H9 (cell line): ENCODE measurements around the gene NDUFAB1. TPM values are rescaled to one million over a fixed set of nuclear protein-coding genes. Genes with fewer than 3 reads are reported as not detected.
"Not testable (repeated sequence)": the region's sequence is repeated elsewhere in the genome, so short reads cannot be mapped to it uniquely, and the experiment has no call there.

Source experiments
- DNase-seq: peaks from one replicate; pipeline ENCODE4 v3.0.0-alpha.2; 2017
- H2AFZ ChIP-seq: one replicate; pipeline ENCODE4 v1.6.1; 2013; ENCODE audit warnings: mild to moderate bottlenecking, low read length, control low read depth, moderate library complexity
- H2AK5ac ChIP-seq: 2 replicates; pipeline ENCODE4 v1.6.1; 2013; ENCODE audit warnings: low read length, control low read depth, mixed read lengths; ENCODE audit not compliant: insufficient read length
- H2BK120ac ChIP-seq: one replicate; pipeline ENCODE4 v1.6.1; 2013; ENCODE audit warnings: low read depth, mild to moderate bottlenecking, low read length, control low read depth, inconsistent platforms; ENCODE audit not compliant: poor library complexity, severe bottlenecking
- H2BK12ac ChIP-seq: 2 replicates; pipeline ENCODE4 v1.6.1; 2013; ENCODE audit warnings: low read length, control low read depth, mixed read lengths, low read depth; ENCODE audit not compliant: insufficient read length
- H2BK15ac ChIP-seq: 2 replicates; pipeline ENCODE4 v1.6.1; 2013; ENCODE audit warnings: low read depth, low read length, control low read depth
- H2BK20ac ChIP-seq: one replicate; pipeline ENCODE4 v1.6.1; 2013; ENCODE audit warnings: low read depth, mild to moderate bottlenecking, low read length, control low read depth, inconsistent platforms; ENCODE audit not compliant: poor library complexity, severe bottlenecking
- H2BK5ac ChIP-seq: 2 replicates; pipeline ENCODE4 v1.6.1; 2013; ENCODE audit warnings: low read length, control low read depth, mixed read lengths; ENCODE audit not compliant: insufficient read length
- H3K14ac ChIP-seq: 2 replicates; pipeline ENCODE4 v1.6.1; 2013; ENCODE audit warnings: low read length, control low read depth; ENCODE audit not compliant: insufficient read depth
- H3K18ac ChIP-seq: 2 replicates; pipeline ENCODE4 v1.6.1; 2013; ENCODE audit warnings: low read depth, mild to moderate bottlenecking, mixed read lengths, low read length, control low read depth; ENCODE audit not compliant: insufficient read length
- H3K23ac ChIP-seq: 2 replicates; pipeline ENCODE4 v1.6.1; 2013; ENCODE audit warnings: low read length, control low read depth, mixed read lengths, low read depth; ENCODE audit not compliant: insufficient read length
- H3K23me2 ChIP-seq: 2 replicates; pipeline ENCODE4 v1.6.1; 2013; ENCODE audit warnings: low read depth, mild to moderate bottlenecking, mixed read lengths, low read length, control low read depth; ENCODE audit not compliant: insufficient read length, poor library complexity, severe bottlenecking
- H3K27ac ChIP-seq: 2 replicates; pipeline ENCODE4 v1.5.1; 2013; ENCODE audit warnings: low read length, control low read depth, mixed read lengths, low read depth; ENCODE audit not compliant: insufficient read length
- H3K27me3 ChIP-seq: 2 replicates; pipeline ENCODE4 v1.6.1; 2013; ENCODE audit warnings: low read length, control low read depth, inconsistent platforms; ENCODE audit not compliant: insufficient read depth
- H3K4ac ChIP-seq: 2 replicates; pipeline ENCODE4 v1.6.1; 2013; ENCODE audit warnings: low read depth, mild to moderate bottlenecking, control low read depth, inconsistent platforms, low read length, moderate library complexity
- H3K4me1 ChIP-seq: 2 replicates; pipeline ENCODE4 v1.6.1; 2013; ENCODE audit warnings: low read length, control low read depth, inconsistent platforms; ENCODE audit not compliant: insufficient read depth
- H3K4me2 ChIP-seq: 2 replicates; pipeline ENCODE4 v1.6.1; 2013; ENCODE audit warnings: low read length, control low read depth, mixed read lengths; ENCODE audit not compliant: insufficient read length, insufficient read depth
- H3K56ac ChIP-seq: 2 replicates; pipeline ENCODE4 v1.6.1; 2013; ENCODE audit warnings: low read depth, mild to moderate bottlenecking, mixed read lengths, low read length, control low read depth; ENCODE audit not compliant: insufficient read length
- H3K79me1 ChIP-seq: 2 replicates; pipeline ENCODE4 v1.6.1; 2013; ENCODE audit warnings: low read depth, mild to moderate bottlenecking, moderate library complexity, low read length, control low read depth, inconsistent platforms; ENCODE audit not compliant: insufficient read depth, poor library complexity, severe bottlenecking
- H3K79me2 ChIP-seq: 2 replicates; pipeline ENCODE4 v1.6.1; 2013; ENCODE audit warnings: low read length, control low read depth, inconsistent platforms; ENCODE audit not compliant: insufficient read depth
- H3K9ac ChIP-seq: 2 replicates; pipeline ENCODE4 v1.6.1; 2013; ENCODE audit warnings: low read length, control low read depth, mixed read lengths; ENCODE audit not compliant: insufficient read length; ENCODE audit errors: extremely low read depth
- H3K9me3 ChIP-seq: one replicate; pipeline ENCODE4 v1.6.1; 2013; ENCODE audit warnings: low read depth, low read length, inconsistent platforms; ENCODE audit not compliant: control insufficient read depth
- H3T11ph ChIP-seq: one replicate; pipeline ENCODE4 v1.6.1; 2013; ENCODE audit warnings: mild to moderate bottlenecking, low read length, control low read depth, inconsistent platforms
- H4K20me1 ChIP-seq: one replicate; pipeline ENCODE4 v1.6.1; 2013; ENCODE audit not compliant: control insufficient read depth, insufficient read length, insufficient read depth
- H4K5ac ChIP-seq: 2 replicates; pipeline ENCODE4 v1.6.1; 2013; ENCODE audit warnings: low read depth, mild to moderate bottlenecking, mixed read lengths, low read length, control low read depth; ENCODE audit not compliant: insufficient read length
- H4K8ac ChIP-seq: replicated peaks from 2 replicates; pipeline ENCODE4 v1.6.1; 2013; ENCODE audit warnings: low read length, control low read depth, mixed read lengths, low read depth; ENCODE audit not compliant: insufficient read length
- H4K91ac ChIP-seq: 2 replicates; pipeline ENCODE4 v1.6.1; 2013; ENCODE audit warnings: low read depth, mild to moderate bottlenecking, moderate library complexity, mixed read lengths, low read length, control low read depth; ENCODE audit not compliant: insufficient read length
- H3K27ac Mint-ChIP-seq, 3 experiments: 2 replicates in 2 of 3; 3 replicates in 1 of 3; pipeline ENCODE4 v1.8.0; 2020 to 2021; ENCODE audit warnings: mixed read lengths in 3 of 3, mild to moderate bottlenecking in 1 of 3, moderate library complexity in 1 of 3
- H3K27me3 Mint-ChIP-seq: 2 replicates; pipeline ENCODE4 v1.8.0; 2021; ENCODE audit warnings: low read depth, mild to moderate bottlenecking, moderate library complexity, mixed read lengths
- H3K36me3 Mint-ChIP-seq, 3 experiments: 2 replicates in 2 of 3; 3 replicates in 1 of 3; pipeline ENCODE4 v1.8.0; 2020 to 2021; ENCODE audit warnings: low read depth in 3 of 3, mixed read lengths in 3 of 3; ENCODE audit not compliant: insufficient read depth in 1 of 3
- H3K4me1 Mint-ChIP-seq, 2 experiments: 2 replicates each; pipeline ENCODE4 v1.8.0; 2020; ENCODE audit warnings: mixed read lengths in 2 of 2
- H3K4me3 Mint-ChIP-seq, 2 experiments: 2 replicates in 1 of 2; 3 replicates in 1 of 2; pipeline ENCODE4 v1.8.0; 2020 to 2021; ENCODE audit warnings: mild to moderate bottlenecking in 2 of 2, mixed read lengths in 2 of 2, moderate library complexity in 1 of 2
- H3K9me3 Mint-ChIP-seq, 2 experiments: 2 replicates in 1 of 2; 3 replicates in 1 of 2; pipeline ENCODE4 v1.8.0; 2020; ENCODE audit warnings: mild to moderate bottlenecking in 2 of 2, mixed read lengths in 2 of 2, moderate library complexity in 1 of 2
- WGBS: extraction: QIAGEN DNeasy Blood & Tissue Kit; methylation state at CpG from one replicate; pipeline ENCODE4 v1.1.7; 2013; ENCODE audit warnings: missing lambda C conversion rate, low lambda C conversion rate, mixed read lengths; ENCODE audit not compliant: insufficient read length; ENCODE audit errors: extremely low coverage; 5-methylcytosine and 5-hydroxymethylcytosine counted together
- total RNA-seq: library from RNA; stranded (reverse); gene quantifications from 2 replicates; pipeline ENCODE4 v1.2.1, GENCODE V29; 2021
- TF ChIP-seq, protein P1 (sequence below): fragments of 200-600 bp; sonication (generic); conservative IDR thresholded peaks from 3 replicates; pipeline ENCODE4 v1.8.0; 2021; ENCODE audit warnings: antibody characterized with exemption, mild to moderate bottlenecking

NDUFAB1 gene
- total RNA-seq, 1 experiment from 2014 or later, result 192 TPM

DNA sequence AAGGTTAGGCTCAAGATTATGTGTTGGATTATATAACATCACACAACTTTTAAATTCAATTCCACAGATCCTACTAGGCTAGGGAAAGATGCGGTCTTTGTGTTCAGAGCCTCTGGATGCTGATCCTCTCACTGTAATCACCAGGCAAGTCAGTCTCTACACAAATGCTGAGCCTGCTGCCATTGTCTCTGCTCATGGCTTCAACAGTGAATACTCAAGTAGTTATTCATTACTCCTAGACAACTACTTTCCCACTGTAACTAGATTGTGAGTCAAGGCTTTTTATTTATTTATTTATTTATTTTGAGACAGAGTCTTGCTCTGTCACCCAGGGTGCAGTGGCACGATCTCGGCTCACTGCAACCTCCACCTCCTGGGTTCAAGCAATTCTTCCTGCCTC, 15.8 kb upstream of the NDUFAB1 start:
- H3K27me3 ChIP-seq, result no peaks in the 10 kb centered on the region
- WGBS, result no CpG with 5 or more reads among the region's 3 CpGs
- no peaks in the 10 kb centered on the region for H3K9me3 Mint-ChIP-seq
- H3K4me2 ChIP-seq, result no peak overlapping the region
- H2BK120ac ChIP-seq, result no peak overlapping the region
- TF ChIP-seq, protein P1, sequence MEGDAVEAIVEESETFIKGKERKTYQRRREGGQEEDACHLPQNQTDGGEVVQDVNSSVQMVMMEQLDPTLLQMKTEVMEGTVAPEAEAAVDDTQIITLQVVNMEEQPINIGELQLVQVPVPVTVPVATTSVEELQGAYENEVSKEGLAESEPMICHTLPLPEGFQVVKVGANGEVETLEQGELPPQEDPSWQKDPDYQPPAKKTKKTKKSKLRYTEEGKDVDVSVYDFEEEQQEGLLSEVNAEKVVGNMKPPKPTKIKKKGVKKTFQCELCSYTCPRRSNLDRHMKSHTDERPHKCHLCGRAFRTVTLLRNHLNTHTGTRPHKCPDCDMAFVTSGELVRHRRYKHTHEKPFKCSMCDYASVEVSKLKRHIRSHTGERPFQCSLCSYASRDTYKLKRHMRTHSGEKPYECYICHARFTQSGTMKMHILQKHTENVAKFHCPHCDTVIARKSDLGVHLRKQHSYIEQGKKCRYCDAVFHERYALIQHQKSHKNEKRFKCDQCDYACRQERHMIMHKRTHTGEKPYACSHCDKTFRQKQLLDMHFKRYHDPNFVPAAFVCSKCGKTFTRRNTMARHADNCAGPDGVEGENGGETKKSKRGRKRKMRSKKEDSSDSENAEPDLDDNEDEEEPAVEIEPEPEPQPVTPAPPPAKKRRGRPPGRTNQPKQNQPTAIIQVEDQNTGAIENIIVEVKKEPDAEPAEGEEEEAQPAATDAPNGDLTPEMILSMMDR, result no peak
- no peaks in the 10 kb centered on the region for H3K9me3 ChIP-seq
- no peaks in the 10 kb centered on the region for H3K79me1 ChIP-seq
- H4K8ac ChIP-seq, result no peak overlapping the region
- H3K27me3 Mint-ChIP-seq, result no peaks in the 10 kb centered on the region
- H2BK5ac ChIP-seq, result no peak overlapping the region
- H3K27ac ChIP-seq, result no peak overlapping the region
- H3K4me1 ChIP-seq, result no peaks in the 10 kb centered on the region
- H3K18ac ChIP-seq, result no peak overlapping the region
- H3K4ac ChIP-seq, result no peak overlapping the region
- no peak overlapping the region for H3K9ac ChIP-seq
- no peak overlapping the region for H4K5ac ChIP-seq
- H3K27ac Mint-ChIP-seq, result no peak overlapping the region
- no peak overlapping the region for H2AFZ ChIP-seq
- H2BK20ac ChIP-seq, result no peak overlapping the region
- H4K91ac ChIP-seq, result no peak overlapping the region
- no peak overlapping the region for H3K4me3 Mint-ChIP-seq
- no peak overlapping the region for H3K56ac ChIP-seq
- no peaks in the 10 kb centered on the region for H3K4me1 Mint-ChIP-seq
- no peak overlapping the region for H2BK15ac ChIP-seq
- H3K79me2 ChIP-seq, result no peaks in the 10 kb centered on the region
- H2AK5ac ChIP-seq, result no peak overlapping the region
- no peak for DNase-seq
- H3K23me2 ChIP-seq, result no peaks in the 10 kb centered on the region
- H2BK12ac ChIP-seq, result no peak overlapping the region
- no peak overlapping the region for H3K23ac ChIP-seq
- H3K14ac ChIP-seq, result no peak overlapping the region
- H3T11ph ChIP-seq, result no peak overlapping the region
- no peaks in the 10 kb centered on the region for H4K20me1 ChIP-seq
- H3K36me3 Mint-ChIP-seq, result peaks cover 12 to 63% (median 39%) of the 10 kb centered on the region in 3 experiments

DNA sequence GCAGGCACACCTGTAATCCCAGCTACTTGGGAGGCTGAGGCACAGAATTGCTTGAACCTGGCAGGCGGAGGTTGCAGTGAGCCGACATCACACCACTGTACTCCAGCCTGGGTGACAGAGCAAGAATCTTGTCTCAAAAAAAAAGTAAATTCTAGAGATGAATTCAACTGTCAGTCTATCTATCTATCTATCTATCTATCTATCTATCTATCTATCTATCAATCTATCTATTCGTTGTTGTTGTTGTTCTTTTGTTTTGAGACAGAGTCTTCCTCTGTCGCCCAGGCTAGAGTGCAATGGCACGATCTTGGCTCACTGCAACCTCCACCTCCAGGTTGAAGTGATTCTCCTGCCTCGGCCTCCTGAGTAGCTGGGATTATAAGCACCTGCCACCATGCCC, 14.8 kb upstream of the NDUFAB1 start:
- WGBS, result no CpG with 5 or more reads among the region's 6 CpGs
- H2AFZ ChIP-seq, H3K4me1 ChIP-seq, H3K27ac ChIP-seq, H4K8ac ChIP-seq, H2BK12ac ChIP-seq, H3K56ac ChIP-seq, H3K27ac Mint-ChIP-seq, H4K20me1 ChIP-seq, H3T11ph ChIP-seq, H3K79me1 ChIP-seq, H3K4me2 ChIP-seq, H3K14ac ChIP-seq, H3K18ac ChIP-seq, H3K27me3 Mint-ChIP-seq, H2BK15ac ChIP-seq, H3K23ac ChIP-seq, H2BK5ac ChIP-seq, H3K9ac ChIP-seq, H2BK20ac ChIP-seq, H2BK120ac ChIP-seq, H3K9me3 ChIP-seq, H3K9me3 Mint-ChIP-seq, H3K4me3 Mint-ChIP-seq, H3K4me1 Mint-ChIP-seq, H4K5ac ChIP-seq, H3K27me3 ChIP-seq, H4K91ac ChIP-seq, H3K23me2 ChIP-seq, H2AK5ac ChIP-seq, H3K79me2 ChIP-seq, DNase-seq, H3K4ac ChIP-seq: not testable (repeated sequence)
- H3K36me3 Mint-ChIP-seq, result peaks cover 9 to 58% (median 35%) of the 10 kb centered on the region in 3 experiments
